HL-60 (cell line): Measurements from ENCODE around the gene HMGN3.

Experiments
- DNase-seq, 2 experiments: peaks; one replicate each; pipeline ENCODE4 v3.0.0-alpha.2; 2010 to 2020; ENCODE audit warnings: low read depth in 1 of 2, low spot score in 1 of 2
- H3K27ac ChIP-seq: fragments of 250-450 bp; sonication (Bioruptor Pico); replicated peaks from 2 replicates; pipeline ENCODE4 v1.5.1; 2020; ENCODE audit warnings: mild to moderate bottlenecking, moderate library complexity
- H3K27me3 ChIP-seq: fragments of 250-450 bp; sonication (Bioruptor Pico); 2 replicates; pipeline ENCODE4 v1.5.1; 2021; ENCODE audit warnings: mild to moderate bottlenecking, moderate library complexity; ENCODE audit not compliant: insufficient read depth, poor library complexity, severe bottlenecking
- H3K4me3 ChIP-seq: replicated peaks from 2 replicates; pipeline ENCODE4 v1.5.1; 2011; ENCODE audit warnings: mild to moderate bottlenecking, control low read depth, low read length; ENCODE audit not compliant: insufficient read depth
- GABPA ChIP-seq: IDR thresholded peaks from 2 replicates; pipeline ENCODE4 v1.6.1; 2012; ENCODE audit warnings: low read depth
- POLR2AphosphoS5 ChIP-seq: IDR thresholded peaks from 2 replicates; pipeline ENCODE4 v1.6.1; 2012; ENCODE audit warnings: low read depth
- REST ChIP-seq: IDR thresholded peaks from 2 replicates; pipeline ENCODE4 v1.6.1; 2012; ENCODE audit warnings: low read depth; ENCODE audit not compliant: insufficient replicate concordance
- SPI1 ChIP-seq: IDR thresholded peaks from 2 replicates; pipeline ENCODE4 v1.6.1; 2012; ENCODE audit warnings: low read depth, mild to moderate bottlenecking, borderline replicate concordance
- TF ChIP-seq, protein P1 (sequence below): IDR thresholded peaks from one replicate; pipeline ENCODE4 v1.5.1; 2011; ENCODE audit warnings: low read length, control low read depth, inconsistent platforms; ENCODE audit not compliant: insufficient read depth

HMGN3 gene

DNA sequence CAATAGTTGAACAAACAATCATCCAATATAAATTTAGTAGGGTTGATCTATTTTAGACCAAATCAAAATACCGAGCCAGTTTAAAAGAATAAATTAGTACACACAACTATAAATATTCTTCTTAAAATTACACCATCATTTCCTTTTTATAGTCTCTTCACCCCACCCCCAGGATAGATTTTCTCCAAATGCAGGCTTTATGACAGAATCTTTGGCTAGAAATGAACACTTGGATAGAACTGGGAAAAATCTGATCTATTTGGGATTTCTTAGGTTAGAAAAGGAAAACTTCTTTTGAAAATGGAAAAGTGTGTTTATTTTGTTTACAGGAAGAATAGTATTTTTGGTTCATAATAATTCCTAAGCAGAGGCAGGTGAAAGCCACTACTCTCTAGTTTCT lies 74.6 kb downstream of the HMGN3 start:
- Histone ChIP-seq H3K27ac (no peak overlapping the region), H3K27me3 (no peaks in the 10 kb centered on the region), H3K4me3 (no peak overlapping the region)
- no peak for DNase-seq
- TF ChIP-seq, protein P1, sequence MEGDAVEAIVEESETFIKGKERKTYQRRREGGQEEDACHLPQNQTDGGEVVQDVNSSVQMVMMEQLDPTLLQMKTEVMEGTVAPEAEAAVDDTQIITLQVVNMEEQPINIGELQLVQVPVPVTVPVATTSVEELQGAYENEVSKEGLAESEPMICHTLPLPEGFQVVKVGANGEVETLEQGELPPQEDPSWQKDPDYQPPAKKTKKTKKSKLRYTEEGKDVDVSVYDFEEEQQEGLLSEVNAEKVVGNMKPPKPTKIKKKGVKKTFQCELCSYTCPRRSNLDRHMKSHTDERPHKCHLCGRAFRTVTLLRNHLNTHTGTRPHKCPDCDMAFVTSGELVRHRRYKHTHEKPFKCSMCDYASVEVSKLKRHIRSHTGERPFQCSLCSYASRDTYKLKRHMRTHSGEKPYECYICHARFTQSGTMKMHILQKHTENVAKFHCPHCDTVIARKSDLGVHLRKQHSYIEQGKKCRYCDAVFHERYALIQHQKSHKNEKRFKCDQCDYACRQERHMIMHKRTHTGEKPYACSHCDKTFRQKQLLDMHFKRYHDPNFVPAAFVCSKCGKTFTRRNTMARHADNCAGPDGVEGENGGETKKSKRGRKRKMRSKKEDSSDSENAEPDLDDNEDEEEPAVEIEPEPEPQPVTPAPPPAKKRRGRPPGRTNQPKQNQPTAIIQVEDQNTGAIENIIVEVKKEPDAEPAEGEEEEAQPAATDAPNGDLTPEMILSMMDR: no peak
- TF ChIP-seq POLR2AphosphoS5: no peak

DNA sequence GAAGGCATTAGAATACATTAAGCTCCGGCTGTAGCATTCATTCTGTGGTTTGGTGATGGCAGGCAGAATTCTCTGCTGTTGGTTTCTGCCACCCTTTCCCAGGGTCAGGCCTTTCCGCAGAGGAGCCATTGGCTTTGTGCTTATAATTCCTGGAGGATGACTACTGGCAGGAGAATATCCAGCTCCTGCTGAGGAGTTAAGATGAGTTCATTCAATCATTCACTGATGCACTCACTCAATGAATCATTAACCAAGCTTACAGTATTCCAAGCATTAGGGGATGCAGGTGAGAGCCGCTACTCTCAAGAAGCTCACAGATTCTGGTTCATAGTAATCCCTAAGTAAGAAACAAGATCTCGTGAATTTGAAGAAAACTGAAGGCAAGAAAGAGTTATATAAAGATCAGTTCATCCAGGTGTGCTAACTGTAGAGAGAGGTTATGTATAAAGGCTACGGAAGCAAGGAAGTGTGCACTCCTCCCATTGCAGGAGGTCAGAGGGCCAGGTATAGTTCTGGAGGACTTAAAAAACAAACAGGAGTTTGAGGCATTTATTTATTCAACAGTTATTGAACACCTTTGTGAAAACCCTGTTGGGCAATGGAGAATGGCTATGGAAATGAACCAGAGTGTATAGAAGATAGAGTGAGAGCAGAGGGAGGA lies 75.5 kb downstream of the HMGN3 start:
- Histone ChIP-seq H3K27me3 (no peaks in the 10 kb centered on the region), H3K4me3 (no peak overlapping the region), H3K27ac (no peak overlapping the region)
- DNase-seq: no peak
- TF ChIP-seq SPI1: no peak
- no peak for TF ChIP-seq GABPA
- TF ChIP-seq, protein P1: no peak
- no peak for TF ChIP-seq POLR2AphosphoS5
- TF ChIP-seq REST: no peak

DNA sequence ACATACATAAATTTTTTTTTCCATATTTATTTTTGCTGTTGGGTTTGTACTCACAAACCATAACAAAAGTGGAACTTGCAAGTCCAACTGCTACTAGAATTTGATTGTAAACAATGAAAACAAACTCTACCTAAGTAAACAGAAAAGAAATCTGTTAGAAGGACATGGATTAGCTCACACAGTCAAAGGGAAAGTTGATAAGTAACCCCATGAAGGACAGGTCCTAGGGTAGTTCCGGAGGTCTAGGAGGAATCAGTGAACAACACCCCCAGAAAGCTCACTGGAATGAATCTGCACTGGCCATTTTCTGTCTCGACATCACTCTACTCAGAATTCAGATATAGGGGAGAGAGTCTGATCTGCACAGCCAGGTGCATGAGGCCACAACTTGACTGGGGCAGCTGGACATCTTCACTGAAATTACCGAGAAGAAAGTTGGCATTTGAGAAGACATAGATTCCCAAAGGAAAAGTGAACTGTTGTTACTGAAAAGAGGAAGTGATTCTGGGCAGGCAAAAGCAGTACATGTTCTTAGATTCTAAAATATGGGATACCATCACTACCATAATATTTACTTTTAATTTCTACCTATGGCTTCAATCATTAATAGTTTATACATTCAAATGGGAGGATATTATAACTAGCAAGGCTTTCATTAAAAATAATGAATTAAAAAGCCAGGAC lies 76.4 kb downstream of the HMGN3 start:
- no peak overlapping the region for H3K27ac ChIP-seq
- H3K4me3 ChIP-seq: no peak overlapping the region
- DNase-seq: no peak
- no peaks in the 10 kb centered on the region for H3K27me3 ChIP-seq
- TF ChIP-seq SPI1: peak; percentile 78
- TF ChIP-seq GABPA: no peak

DNA sequence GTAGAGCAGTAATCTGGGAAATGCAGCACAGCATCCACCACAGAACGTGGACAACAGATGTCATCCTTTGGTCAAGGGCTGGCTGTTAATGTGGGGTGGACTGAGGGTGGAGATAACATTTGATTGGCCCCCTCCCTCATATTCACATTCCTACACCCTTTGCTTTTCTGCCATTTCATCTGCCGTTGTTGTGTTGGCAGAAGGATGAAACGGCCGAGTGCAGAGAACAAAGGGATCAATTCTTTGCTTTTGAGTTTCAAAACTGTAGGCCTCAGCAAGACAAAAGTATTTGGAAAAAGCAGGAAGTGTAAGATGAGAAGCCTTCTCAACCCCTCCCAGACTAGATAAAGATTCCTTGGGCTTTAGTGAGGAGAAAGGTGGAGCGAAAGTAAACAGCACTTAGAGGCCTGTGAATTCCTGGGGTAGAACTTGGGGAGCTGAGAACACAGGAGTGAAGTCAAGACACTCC lies 82.2 kb downstream of the HMGN3 start:
- DNase-seq: no peak
- TF ChIP-seq SPI1: no peak
- TF ChIP-seq GABPA: no peak
- no peak for TF ChIP-seq REST
- TF ChIP-seq, protein P1: no peak
- no peak for TF ChIP-seq POLR2AphosphoS5
- Histone ChIP-seq H3K27ac (no peak overlapping the region), H3K4me3 (no peak overlapping the region), H3K27me3 (no peaks in the 10 kb centered on the region)
